MG63 (cell line): ENCODE results near the gene CCR5AS.
"Not testable (repeated sequence)": the region's sequence is repeated elsewhere in the genome, so short reads cannot be mapped to it uniquely, and the experiment has no call there.

Experiments
- DNase-seq: peaks from one replicate; pipeline ENCODE4 v3.0.0-alpha.2; 2020
- H3K27me3 ChIP-seq: fragments of 250-450 bp; sonication (Bioruptor Pico); 2 replicates; pipeline ENCODE4 v1.5.1; 2020; ENCODE audit warnings: mild to moderate bottlenecking, moderate library complexity
- H3K36me3 ChIP-seq: fragments of 250-450 bp; sonication (Bioruptor Pico); 2 replicates; pipeline ENCODE4 v1.5.1; 2020; ENCODE audit warnings: mild to moderate bottlenecking, moderate library complexity
- H3K4me3 ChIP-seq: fragments of 250-450 bp; sonication (Bioruptor Pico); 2 replicates; pipeline ENCODE4 v1.5.1; 2020; ENCODE audit warnings: mild to moderate bottlenecking, moderate library complexity
- H3K9me3 ChIP-seq: fragments of 250-450 bp; sonication (Bioruptor Pico); 2 replicates; pipeline ENCODE4 v1.5.1; 2020; ENCODE audit warnings: mild to moderate bottlenecking, moderate library complexity

CCR5AS gene

GRCh38 chr3:46395766-46396530, 10.9 kb downstream of the CCR5AS start:
- H3K9me3 ChIP-seq: no peaks in the 10 kb centered on the region
- no peaks in the 10 kb centered on the region for H3K36me3 ChIP-seq
- H3K27me3 ChIP-seq: no peaks in the 10 kb centered on the region
- no peak overlapping the region for H3K4me3 ChIP-seq
- DNase-seq: no peak

- DNase-seq: no peak
- no peaks in the 10 kb centered on the region for H3K9me3 ChIP-seq
- no peak overlapping the region for H3K4me3 ChIP-seq
- no peaks in the 10 kb centered on the region for H3K27me3 ChIP-seq
- no peaks in the 10 kb centered on the region for H3K36me3 ChIP-seq
These were observed 11.6 kb downstream of the CCR5AS start for GRCh38 chr3:46395210-46395661.

- Histone ChIP-seq H3K27me3 (no peaks in the 10 kb centered on the region), H3K9me3 (no peaks in the 10 kb centered on the region), H3K4me3 (no peak overlapping the region), H3K36me3 (no peaks in the 10 kb centered on the region)
- DNase-seq: no peak
These were observed 13.1 kb downstream of the CCR5AS start for GRCh38 chr3:46393554-46394434.

- Histone ChIP-seq H3K27me3 (no peaks in the 10 kb centered on the region), H3K36me3 (no peaks in the 10 kb centered on the region), H3K4me3 (no peak overlapping the region), H3K9me3 (no peaks in the 10 kb centered on the region)
- no peak for DNase-seq
These were observed 13.9 kb downstream of the CCR5AS start for GRCh38 chr3:46393011-46393410.

GRCh38 chr3:46391526-46391925, 15.3 kb downstream of the CCR5AS start:
- not testable (repeated sequence) for H3K4me3 ChIP-seq, H3K9me3 ChIP-seq, DNase-seq

GRCh38 chr3:46389306-46389705, 17.6 kb downstream of the CCR5AS start:
- no peaks in the 10 kb centered on the region for H3K9me3 ChIP-seq
- no peak for DNase-seq

More at GRCh38 chr3:46391526-46391925, 15.3 kb downstream of the CCR5AS start:
- H3K36me3 ChIP-seq, H3K27me3 ChIP-seq: not testable (repeated sequence)

GRCh38 chr3:46388847-46389246, 18.0 kb downstream of the CCR5AS start:
- not testable (repeated sequence) for H3K4me3 ChIP-seq, DNase-seq, H3K9me3 ChIP-seq, H3K27me3 ChIP-seq, H3K36me3 ChIP-seq

More at GRCh38 chr3:46389306-46389705, 17.6 kb downstream of the CCR5AS start:
- no peaks in the 10 kb centered on the region for H3K27me3 ChIP-seq
- H3K4me3 ChIP-seq: no peak overlapping the region
- H3K36me3 ChIP-seq: no peaks in the 10 kb centered on the region

- H3K27me3 ChIP-seq: no peaks in the 10 kb centered on the region
- H3K4me3 ChIP-seq: no peak overlapping the region
- H3K36me3 ChIP-seq: no peaks in the 10 kb centered on the region
- no peak for DNase-seq
- no peaks in the 10 kb centered on the region for H3K9me3 ChIP-seq
These were observed 20.7 kb downstream of the CCR5AS start for GRCh38 chr3:46386205-46386604.

- H3K36me3 ChIP-seq: no peaks in the 10 kb centered on the region
- H3K27me3 ChIP-seq: no peaks in the 10 kb centered on the region
- no peak overlapping the region for H3K4me3 ChIP-seq
- no peak for DNase-seq
- no peaks in the 10 kb centered on the region for H3K9me3 ChIP-seq
These were observed 22.9 kb downstream of the CCR5AS start for GRCh38 chr3:46383951-46384330.

- DNase-seq: no peak
- no peaks in the 10 kb centered on the region for H3K9me3 ChIP-seq
- H3K4me3 ChIP-seq: no peak overlapping the region
- no peaks in the 10 kb centered on the region for H3K27me3 ChIP-seq
- H3K36me3 ChIP-seq: no peaks in the 10 kb centered on the region
These were observed 23.5 kb downstream of the CCR5AS start for GRCh38 chr3:46383211-46383950.

GRCh38 chr3:46381625-46382024, 25.2 kb downstream of the CCR5AS start:
- no peaks in the 10 kb centered on the region for H3K36me3 ChIP-seq
- no peaks in the 10 kb centered on the region for H3K27me3 ChIP-seq
- H3K4me3 ChIP-seq: no peak overlapping the region
- DNase-seq: no peak
- no peaks in the 10 kb centered on the region for H3K9me3 ChIP-seq

- H3K36me3 ChIP-seq: no peaks in the 10 kb centered on the region
- DNase-seq: no peak
- H3K4me3 ChIP-seq: no peak overlapping the region
- H3K9me3 ChIP-seq: no peaks in the 10 kb centered on the region
- H3K27me3 ChIP-seq: no peaks in the 10 kb centered on the region
These were observed 26.2 kb downstream of the CCR5AS start for GRCh38 chr3:46380471-46381221.

- DNase-seq: peak; percentile 45
- Histone ChIP-seq H3K4me3 (no peak overlapping the region), H3K36me3 (no peaks in the 10 kb centered on the region), H3K27me3 (no peaks in the 10 kb centered on the region), H3K9me3 (no peaks in the 10 kb centered on the region)
These were observed 28.4 kb downstream of the CCR5AS start for GRCh38 chr3:46378426-46378942.

- Histone ChIP-seq H3K9me3 (no peaks in the 10 kb centered on the region), H3K36me3 (no peaks in the 10 kb centered on the region), H3K4me3 (no peak overlapping the region), H3K27me3 (no peaks in the 10 kb centered on the region)
- no peak for DNase-seq
These were observed 31.1 kb downstream of the CCR5AS start for GRCh38 chr3:46375814-46376213.

GRCh38 chr3:46375218-46375617, 31.6 kb downstream of the CCR5AS start:
- Histone ChIP-seq H3K4me3 (no peak overlapping the region), H3K36me3 (no peaks in the 10 kb centered on the region), H3K27me3 (no peaks in the 10 kb centered on the region), H3K9me3 (no peaks in the 10 kb centered on the region)
- DNase-seq: no peak

- no peaks in the 10 kb centered on the region for H3K36me3 ChIP-seq
- H3K4me3 ChIP-seq: no peak overlapping the region
- no peaks in the 10 kb centered on the region for H3K27me3 ChIP-seq
- no peak for DNase-seq
- no peaks in the 10 kb centered on the region for H3K9me3 ChIP-seq
These were observed 32.1 kb downstream of the CCR5AS start for GRCh38 chr3:46374755-46375154.
